Peyer's patch (tissue), 4 donors: ENCODE measurements around the gene LTBR.

Source experiments
- CTCF ChIP-seq, 6 experiments: fragments of 450-650 bp in 4 of 6; fragments of 200-600 bp in 2 of 6; sonication (generic) in 1 of 6; IDR thresholded peaks; one replicate each; pipeline ENCODE4 v1.5.1; 2017 to 2019; ENCODE audit warnings: antibody characterized with exemption in 6 of 6, mild to moderate bottlenecking in 3 of 6, moderate library complexity in 1 of 6
- POLR2A ChIP-seq, 2 donors: fragments of 450-650 bp; IDR thresholded peaks; one replicate each; pipeline ENCODE4 v1.5.1; 2017; ENCODE audit warnings: antibody characterized with exemption in 2 of 2, mild to moderate bottlenecking in 2 of 2, moderate library complexity in 2 of 2

- TF ChIP-seq CTCF (IDR thresholded peaks at IDR 0.05) (no peak), POLR2A (IDR thresholded peaks at IDR 0.05) (no peak)
Measured at GRCh38 chr12:6440391-6440790, 56.4 kb downstream of the LTBR start.
